OCI-LY7 (cell line): ENCODE data around the gene PARD3B. TPM values are rescaled to one million over a fixed set of nuclear protein-coding genes. Genes with fewer than 3 reads are reported as not detected.

Experiments
- BruUV-seq: library from RNA; stranded (reverse); fragments of 400-500 nt; replicated peaks from 2 replicates; lab custom pipeline; 2021; lab: Mats Ljungman, UMichigan
- CTCF ChIA-PET: fragments of 300-600 bp; sonication (Branson Sonifier 250); formaldehyde crosslinking; loops from one replicate; lab custom pipeline; 2022; ENCODE audit warnings: antibody characterized with exemption; ENCODE audit not compliant: unreplicated experiment; lab: Charles Lee
- POLR2A ChIA-PET: fragments of 300-600 bp; sonication (Branson Sonifier 250); formaldehyde crosslinking; loops from one replicate; lab custom pipeline; 2022; ENCODE audit warnings: antibody characterized with exemption; lab: Charles Lee
- DNase-seq: peaks from one replicate; pipeline ENCODE4 v3.0.0-alpha.2; 2015; ENCODE audit warnings: low spot score
- H2AFZ ChIP-seq: fragments of 200-600 bp; sonication (generic), shearing (Covaris generic); 2 replicates; pipeline ENCODE4 v1.6.1; 2014; ENCODE audit warnings: mild to moderate bottlenecking, antibody characterized with exemption, low read length, moderate library complexity
- H3K27ac ChIP-seq: fragments of 200-600 bp; sonication (generic); 2 replicates; pipeline ENCODE4 v1.5.1; 2014; ENCODE audit warnings: mixed run types, low read depth, mild to moderate bottlenecking, moderate library complexity, low read length, inconsistent platforms; ENCODE audit not compliant: poor library complexity, severe bottlenecking
- H3K36me3 ChIP-seq: fragments of 200-600 bp; sonication (generic); 2 replicates; pipeline ENCODE4 v1.6.1; 2014; ENCODE audit warnings: mild to moderate bottlenecking, antibody characterized with exemption, low read length, moderate library complexity, mixed read lengths; ENCODE audit not compliant: insufficient read depth
- H3K4me1 ChIP-seq: fragments of 200-600 bp; sonication (generic); 2 replicates; pipeline ENCODE4 v1.5.1; 2014; ENCODE audit warnings: mild to moderate bottlenecking, low read length; ENCODE audit not compliant: insufficient read depth, poor library complexity, severe bottlenecking
- H3K4me2 ChIP-seq: fragments of 200-600 bp; sonication (generic); 2 replicates; pipeline ENCODE4 v1.6.1; 2014; ENCODE audit warnings: mild to moderate bottlenecking, low read length
- H3K4me3 ChIP-seq: fragments of 200-600 bp; sonication (generic); 2 replicates; pipeline ENCODE4 v1.5.1; 2014; ENCODE audit warnings: mild to moderate bottlenecking, low read depth, low read length; ENCODE audit not compliant: poor library complexity, severe bottlenecking
- H3K79me2 ChIP-seq: fragments of 200-600 bp; sonication (generic); 2 replicates; pipeline ENCODE4 v1.6.1; 2016; ENCODE audit warnings: low read depth, mild to moderate bottlenecking, low read length, moderate library complexity, mixed read lengths; ENCODE audit not compliant: insufficient read depth
- H3K9me2 ChIP-seq: fragments of 200-600 bp; sonication (generic); 2 replicates; pipeline ENCODE4 v1.6.1; 2016; ENCODE audit warnings: mild to moderate bottlenecking, low read length, mixed read lengths; ENCODE audit not compliant: insufficient read depth
- H3K9me3 ChIP-seq: fragments of 200-600 bp; sonication (generic); 2 replicates; pipeline ENCODE4 v1.6.1; 2014; ENCODE audit warnings: mild to moderate bottlenecking, mixed run types, low read length, mixed read lengths
- H4K20me1 ChIP-seq: fragments of 200-600 bp; sonication (generic); 2 replicates; pipeline ENCODE4 v1.6.1; 2014; ENCODE audit warnings: mild to moderate bottlenecking, antibody characterized with exemption, low read length, moderate library complexity, mixed read lengths; ENCODE audit not compliant: insufficient read depth
- CTCF ChIP-seq: fragments of 200-600 bp; sonication (generic); conservative IDR thresholded peaks from 2 replicates; pipeline ENCODE4 v1.5.1; 2014; ENCODE audit warnings: mild to moderate bottlenecking, antibody characterized with exemption, low read length, moderate library complexity, mixed read lengths
- EZH2phosphoT487 ChIP-seq: fragments of 200-600 bp; sonication (generic); IDR thresholded peaks from 2 replicates; pipeline ENCODE4 v1.6.1; 2018; ENCODE audit warnings: low read depth, borderline replicate concordance, mild to moderate bottlenecking, mixed run types, antibody characterized with exemption, low read length, moderate library complexity, mixed read lengths
- intact Hi-C: fragments of 100-400 bp; cut with micrococcal nuclease; formaldehyde crosslinking; loops from one replicate; pipeline ENCODE4 v1.10.0; 2022; ENCODE audit not compliant: unreplicated experiment
- total RNA-seq, 2 experiments: library from RNA; depleted of rRNA in 1 of 2; stranded (reverse); fragments of >200 nt in 1 of 2; shearing (Covaris generic) in 1 of 2; gene quantifications; 2 replicates each; pipeline ENCODE4 v1.2.3, GENCODE V29; 2014 to 2022

The PARD3B gene
- total RNA-seq, 2 experiments from 2014 or later, result not detected

DNA sequence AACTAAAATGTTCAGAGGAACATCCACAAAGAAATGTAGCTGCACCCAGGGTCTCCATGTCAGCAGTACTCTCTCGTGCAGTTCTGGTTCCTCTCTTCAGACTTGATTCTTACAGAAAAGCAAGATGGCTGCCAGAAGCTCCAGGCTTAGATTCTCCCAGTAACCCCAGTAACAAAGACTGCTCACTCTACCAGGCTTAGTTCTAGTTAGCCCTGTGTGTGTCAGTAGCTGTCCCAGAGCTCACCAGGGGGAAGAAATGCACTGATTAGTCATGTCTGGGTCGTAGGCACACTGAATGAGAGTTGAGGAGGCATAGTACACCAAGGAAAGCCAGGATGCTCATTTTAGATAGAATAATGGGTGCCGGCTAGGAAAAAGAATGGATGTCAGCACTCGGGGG is 742.0 kb downstream of the PARD3B start:
- Histone ChIP-seq H3K9me2 (no peaks in the 10 kb centered on the region), H3K4me2 (no peak overlapping the region), H3K36me3 (no peaks in the 10 kb centered on the region), H4K20me1 (no peaks in the 10 kb centered on the region), H3K4me3 (no peak overlapping the region), H2AFZ (no peak overlapping the region), H3K79me2 (no peaks in the 10 kb centered on the region), H3K27ac (no peak overlapping the region), H3K9me3 (no peaks in the 10 kb centered on the region), H3K4me1 (no peaks in the 10 kb centered on the region)
- TF ChIP-seq CTCF (no peak), EZH2phosphoT487 (no peak)
- no TSS peak for BruUV-seq
- no peak for DNase-seq
- intact Hi-C loops, result no loop called here
- POLR2A ChIA-PET, result no interaction called here
- CTCF ChIA-PET, result no interaction called here

- no peak overlapping the region for H2AFZ ChIP-seq
- H3K4me2 ChIP-seq, result no peak overlapping the region
- H3K4me3 ChIP-seq, result no peak overlapping the region
- H3K4me1 ChIP-seq, result no peaks in the 10 kb centered on the region
- no peaks in the 10 kb centered on the region for H3K9me3 ChIP-seq
- no peak overlapping the region for H3K27ac ChIP-seq
- DNase-seq, result no peak
- H3K79me2 ChIP-seq, result no peaks in the 10 kb centered on the region
- CTCF ChIA-PET, result no interaction called here
- H3K36me3 ChIP-seq, result no peaks in the 10 kb centered on the region
- POLR2A ChIA-PET, result no interaction called here
- no peak for TF ChIP-seq EZH2phosphoT487
- TF ChIP-seq CTCF, result no peak
- intact Hi-C loops, result no loop called here
- H4K20me1 ChIP-seq, result no peaks in the 10 kb centered on the region
- H3K9me2 ChIP-seq, result no peaks in the 10 kb centered on the region
- BruUV-seq, result no TSS peak
Measured at GRCh38 chr2:205288686-205289085, 743.4 kb downstream of the PARD3B start.

- no peaks in the 10 kb centered on the region for H4K20me1 ChIP-seq
- no peak for DNase-seq
- H3K9me2 ChIP-seq, result no peaks in the 10 kb centered on the region
- POLR2A ChIA-PET, result interaction anchor here (0.8 kb wide), 1 partner anchor 12 kb away, joined by 5 read pairs; no protein-coding TSS in a partner anchor
- H3K4me1 ChIP-seq, result no peaks in the 10 kb centered on the region
- no peak overlapping the region for H3K27ac ChIP-seq
- CTCF ChIA-PET, result no interaction called here
- no peaks in the 10 kb centered on the region for H3K9me3 ChIP-seq
- no peaks in the 10 kb centered on the region for H3K36me3 ChIP-seq
- H3K4me3 ChIP-seq, result no peak overlapping the region
- no TSS peak for BruUV-seq
- H2AFZ ChIP-seq, result no peak overlapping the region
- no peak overlapping the region for H3K4me2 ChIP-seq
- no peaks in the 10 kb centered on the region for H3K79me2 ChIP-seq
- intact Hi-C loops, result no loop called here
- TF ChIP-seq EZH2phosphoT487, result no peak
- TF ChIP-seq CTCF, result no peak
Measured at GRCh38 chr2:205290299-205290698, 745.0 kb downstream of the PARD3B start.
